ENCODE results near the gene ZNF277.

ZNF277 gene

GRCh38 chr7:112206238-112206990, at the start of gene ZNF277, which contains the start of gene DOCK4:
TSS of gene ZNF277 (plus strand) at chr7:112206695. CDS start at chr7:112206717, 22 bp downstream.
TSS of gene DOCK4 (minus strand) at chr7:112206399. CDS start at chr7:112206138, 261 bp downstream.
- DNase-seq = peak; percentile 100

- peak; percentile 28 for DNase-seq
These were observed 49.4 kb upstream of the ZNF277 start for GRCh38 chr7:112157072-112157471.

- DNase-seq = no peak
These were observed 47.1 kb upstream of the ZNF277 start for GRCh38 chr7:112159351-112159750.

GRCh38 chr7:112160130-112160770, 46.2 kb upstream of the ZNF277 start:
- DNase-seq = no peak

GRCh38 chr7:112160771-112161150, 45.7 kb upstream of the ZNF277 start:
- no peak for DNase-seq

GRCh38 chr7:112161253-112162141, 45.0 kb upstream of the ZNF277 start:
- DNase-seq = no peak

- DNase-seq = peak; percentile 35
These were observed 44.2 kb upstream of the ZNF277 start for GRCh38 chr7:112162142-112162766.

GRCh38 chr7:112162784-112163506, 43.5 kb upstream of the ZNF277 start:
- no peak for DNase-seq

- DNase-seq = no peak
These were observed 39.3 kb upstream of the ZNF277 start for GRCh38 chr7:112167147-112167546.

GRCh38 chr7:112168915-112169314, 37.6 kb upstream of the ZNF277 start:
- no peak for DNase-seq

GRCh38 chr7:112171673-112172072, 34.8 kb upstream of the ZNF277 start:
- DNase-seq = no peak

- no peak for DNase-seq
These were observed 33.5 kb upstream of the ZNF277 start for GRCh38 chr7:112172870-112173567.

GRCh38 chr7:112173568-112173905, 33.0 kb upstream of the ZNF277 start:
- no peak for DNase-seq

- DNase-seq = no peak
These were observed 32.3 kb upstream of the ZNF277 start for GRCh38 chr7:112174192-112174591.

- DNase-seq = no peak
These were observed 30.3 kb upstream of the ZNF277 start for GRCh38 chr7:112176241-112176640.

- DNase-seq = no peak
These were observed 29.6 kb upstream of the ZNF277 start for GRCh38 chr7:112176693-112177415.

- no peak for DNase-seq
These were observed 26.3 kb upstream of the ZNF277 start for GRCh38 chr7:112180223-112180622.

- DNase-seq = peak; percentile 37
These were observed 23.7 kb upstream of the ZNF277 start for GRCh38 chr7:112182749-112183148.

GRCh38 chr7:112183266-112183665, 23.2 kb upstream of the ZNF277 start:
- DNase-seq = no peak

GRCh38 chr7:112184455-112184854, 22.0 kb upstream of the ZNF277 start:
- no peak for DNase-seq
